GM18526 (cell line): ENCODE results near the gene MRTFA.

Experiments
- POLR2A ChIP-seq: IDR thresholded peaks from 3 replicates; pipeline ENCODE4 v1.6.1; 2011; ENCODE audit not compliant: insufficient read length; ENCODE audit errors: extremely low read depth

MRTFA gene

GRCh38 chr22:40482391-40482790, 154.1 kb downstream of the MRTFA start:
- no peak for TF ChIP-seq POLR2A

GRCh38 chr22:40480996-40481395, 155.5 kb downstream of the MRTFA start:
- TF ChIP-seq POLR2A: no peak

DNA sequence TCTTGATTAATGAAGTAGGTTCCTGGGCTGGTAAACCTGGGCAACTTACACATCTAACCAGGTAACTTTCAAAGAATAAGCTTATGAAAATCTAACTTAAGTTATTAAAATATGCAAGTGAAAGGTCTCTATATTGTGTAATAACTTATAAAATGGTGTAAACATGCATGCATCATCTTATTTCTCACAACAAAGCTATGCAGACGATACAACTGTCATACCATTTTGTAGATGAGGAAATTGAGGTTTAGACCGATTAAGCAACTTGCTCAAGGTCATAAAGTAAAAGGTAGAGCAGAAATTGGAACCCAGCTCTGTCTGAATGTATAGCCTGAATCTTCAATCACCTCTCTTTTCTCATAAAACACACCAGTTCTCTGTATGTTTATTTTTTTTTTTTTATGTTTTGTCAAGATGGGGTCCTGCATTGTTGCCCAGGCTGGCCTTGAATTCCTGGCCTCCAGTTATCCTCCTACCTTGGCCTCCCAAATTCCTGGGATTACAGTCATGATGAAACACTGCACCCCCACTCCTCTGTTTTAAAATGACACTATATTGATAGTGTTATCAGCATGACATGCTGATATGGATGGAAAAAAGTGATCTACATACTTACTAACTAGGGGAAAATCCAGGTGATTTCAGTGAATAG, 156.5 kb downstream of the MRTFA start:
- TF ChIP-seq POLR2A: no peak

DNA sequence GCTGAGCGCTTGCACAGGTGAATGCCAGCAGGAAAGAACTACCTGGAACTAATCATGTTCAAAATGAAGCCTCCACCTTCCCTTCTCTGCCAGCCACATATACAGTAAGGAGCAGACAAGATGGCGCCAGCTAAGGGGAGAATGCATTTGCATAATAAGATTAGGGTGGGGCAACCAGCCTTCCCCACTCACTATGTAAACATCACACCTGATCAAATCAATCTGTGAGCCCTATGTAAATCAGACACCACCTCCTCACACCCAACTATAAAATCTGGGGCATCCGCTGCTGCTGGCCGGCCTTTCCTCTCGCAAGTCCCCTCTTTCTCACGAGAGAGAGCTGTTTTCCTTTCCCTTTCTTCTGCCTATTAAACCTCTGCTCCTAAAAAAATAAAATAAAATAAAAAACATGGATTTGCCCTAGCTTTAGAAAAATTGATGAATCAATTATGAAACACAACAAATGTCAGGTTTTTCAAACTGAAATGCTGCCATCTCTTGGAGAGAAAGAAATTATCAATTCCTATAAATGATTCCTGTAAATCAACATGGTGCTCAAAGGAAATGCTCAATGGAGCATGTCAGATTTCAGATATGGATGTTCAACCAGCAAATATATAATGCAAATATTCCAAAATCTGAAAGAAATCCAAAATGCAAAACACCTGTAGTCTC, 157.3 kb downstream of the MRTFA start:
- no peak for TF ChIP-seq POLR2A

DNA sequence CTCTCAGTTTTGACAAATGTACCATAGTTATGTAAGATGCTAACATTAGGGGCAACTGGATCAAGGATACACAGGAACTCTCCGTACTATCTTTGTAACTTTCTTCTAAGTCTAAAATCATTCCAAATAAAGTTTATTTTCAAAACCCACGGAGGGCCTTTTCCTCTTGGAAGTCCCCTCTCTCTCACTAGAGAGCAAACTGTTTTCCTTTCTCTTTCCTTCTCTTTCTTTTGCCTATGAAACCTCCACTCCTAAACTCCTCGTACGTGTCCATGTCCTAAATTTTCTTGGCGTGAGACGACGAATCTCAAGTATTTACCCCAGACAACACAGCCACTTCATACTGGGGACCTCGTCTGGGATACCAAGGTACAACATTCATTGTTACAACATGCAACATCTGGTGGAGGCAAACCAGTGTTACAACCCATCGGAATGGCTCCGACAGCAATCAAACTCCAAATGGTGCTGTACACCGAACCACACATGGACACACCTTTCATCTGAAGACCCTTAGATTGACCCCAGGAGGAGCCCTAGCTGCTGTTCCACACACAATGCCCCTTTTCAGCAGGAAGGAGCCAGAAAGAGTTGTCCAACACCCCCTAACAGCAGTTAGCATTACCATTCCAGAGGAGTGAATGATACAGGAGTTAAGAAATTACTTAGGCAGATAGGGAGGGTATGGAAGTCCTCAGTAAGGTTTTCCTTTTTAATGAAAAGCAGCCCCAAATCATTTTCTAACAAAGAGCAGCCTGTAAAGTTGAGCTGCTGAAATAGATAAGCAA, 158.0 kb downstream of the MRTFA start:
- no peak for TF ChIP-seq POLR2A

GRCh38 chr22:40477683-40478337, 158.7 kb downstream of the MRTFA start:
- TF ChIP-seq POLR2A: no peak

- TF ChIP-seq POLR2A: no peak
These were observed 160.2 kb downstream of the MRTFA start for GRCh38 chr22:40476341-40476740.

- TF ChIP-seq POLR2A: no peak
These were observed 162.8 kb downstream of the MRTFA start for GRCh38 chr22:40473703-40474102.

- no peak for TF ChIP-seq POLR2A
These were observed 163.9 kb downstream of the MRTFA start for GRCh38 chr22:40472579-40472978.

- TF ChIP-seq POLR2A: no peak
These were observed 164.5 kb downstream of the MRTFA start for GRCh38 chr22:40472051-40472450.

- TF ChIP-seq POLR2A: no peak
These were observed 167.3 kb downstream of the MRTFA start for GRCh38 chr22:40469181-40469580.

DNA sequence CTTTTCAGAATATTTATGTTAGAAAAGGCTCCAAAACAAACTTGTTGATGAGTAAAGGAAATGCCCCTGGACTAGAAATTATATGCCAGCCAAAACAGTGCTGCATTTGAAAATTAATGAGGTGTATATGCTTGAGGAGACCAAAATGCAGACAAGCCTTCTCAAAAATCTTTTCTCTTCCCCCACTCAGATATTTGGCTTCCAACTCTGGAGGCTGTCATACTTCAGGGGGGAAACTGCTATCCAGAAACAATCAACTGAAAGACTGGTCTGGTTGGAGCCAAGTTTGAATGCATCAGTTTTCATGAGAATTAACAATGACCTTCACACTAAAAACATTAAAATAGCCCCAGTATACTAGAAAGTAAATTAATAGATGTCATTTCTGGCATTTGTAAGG, 167.9 kb downstream of the MRTFA start:
- TF ChIP-seq POLR2A: no peak

GRCh38 chr22:40466976-40467375, 169.5 kb downstream of the MRTFA start:
- no peak for TF ChIP-seq POLR2A

DNA sequence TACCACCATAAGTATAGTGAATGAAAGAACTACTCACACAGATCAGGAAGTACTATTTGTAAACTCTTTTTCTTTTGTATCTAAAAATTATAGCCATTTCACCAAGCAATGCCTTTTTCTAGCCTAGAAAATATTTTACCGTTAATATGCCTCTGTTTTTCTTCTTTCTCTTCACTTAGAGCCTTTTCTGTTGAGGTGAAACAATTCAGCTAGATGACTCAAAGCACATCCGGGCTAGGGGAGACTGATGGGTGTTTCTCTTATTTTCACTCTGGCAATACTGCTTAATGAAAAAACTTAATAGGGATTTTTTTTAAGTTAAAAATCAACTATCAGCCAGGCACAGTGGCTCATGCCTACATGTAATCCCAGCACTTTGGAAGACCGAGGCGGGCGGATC, 172.8 kb downstream of the MRTFA start:
- no peak for TF ChIP-seq POLR2A

DNA sequence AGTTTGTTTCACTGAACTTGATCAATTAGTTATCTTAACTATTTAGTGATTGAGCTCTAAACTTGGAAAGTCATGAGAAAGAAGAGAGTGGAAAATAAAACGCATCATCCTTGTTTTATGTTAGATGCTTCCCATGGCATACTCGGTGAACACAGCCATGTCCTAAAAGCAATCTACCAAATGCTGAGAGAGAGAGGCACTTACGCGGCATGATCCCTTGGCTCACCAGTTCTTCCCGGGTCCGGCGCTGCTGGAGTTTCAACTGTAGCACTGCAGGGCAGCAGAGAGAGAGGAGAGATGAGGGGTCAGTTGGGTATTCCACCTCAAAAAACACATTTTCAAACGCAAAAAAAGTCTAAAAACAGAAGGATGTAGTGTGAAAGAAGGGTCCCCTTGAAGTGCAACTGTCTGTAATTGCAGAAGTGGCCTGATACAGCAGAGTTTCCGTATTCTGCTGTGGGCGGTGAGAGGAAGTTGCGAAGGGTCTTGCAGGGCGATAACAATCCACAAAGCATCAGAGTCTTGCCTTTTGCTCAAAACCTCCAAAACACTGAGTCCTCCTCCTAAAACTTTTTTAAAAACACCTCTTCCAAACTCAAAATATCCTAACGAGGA, 173.4 kb downstream of the MRTFA start:
- TF ChIP-seq POLR2A: peak; percentile 40
